C4-2B (cell line): ENCODE data around the gene CRACDL.

ENCODE experiments used
- H3K27ac ChIP-seq: fragments of 450-650 bp; 2 replicates; pipeline ENCODE4 v1.5.1; 2017
- ZFX ChIP-seq: fragments of 450-650 bp; IDR thresholded peaks from 2 replicates; pipeline ENCODE4 v1.6.1; 2017
- TF ChIP-seq, protein P1 (sequence below): fragments of 450-650 bp; conservative IDR thresholded peaks from 2 replicates; pipeline ENCODE4 v1.5.1; 2017; ENCODE audit warnings: mild to moderate bottlenecking

Gene CRACDL

DNA sequence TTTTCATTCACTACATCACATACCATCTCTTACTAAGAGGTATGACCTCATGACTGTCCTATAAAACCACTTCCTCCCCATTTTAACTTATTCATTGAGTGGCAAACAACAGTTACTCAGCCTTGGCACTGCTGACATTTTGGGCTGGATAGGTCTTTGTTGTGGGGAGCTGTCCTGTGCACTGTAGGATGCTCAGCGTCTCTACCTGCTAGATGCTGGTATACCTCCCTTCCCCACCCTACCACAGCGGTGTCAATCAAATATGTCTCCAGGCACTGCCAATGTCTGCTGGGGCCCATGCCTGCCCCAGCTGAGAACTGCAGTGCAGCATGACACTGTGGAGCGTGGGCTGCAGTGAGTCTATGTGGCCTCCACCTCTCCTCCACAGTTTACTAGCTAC, 128.8 kb downstream of the CRACDL start:
- TF ChIP-seq, protein P1, sequence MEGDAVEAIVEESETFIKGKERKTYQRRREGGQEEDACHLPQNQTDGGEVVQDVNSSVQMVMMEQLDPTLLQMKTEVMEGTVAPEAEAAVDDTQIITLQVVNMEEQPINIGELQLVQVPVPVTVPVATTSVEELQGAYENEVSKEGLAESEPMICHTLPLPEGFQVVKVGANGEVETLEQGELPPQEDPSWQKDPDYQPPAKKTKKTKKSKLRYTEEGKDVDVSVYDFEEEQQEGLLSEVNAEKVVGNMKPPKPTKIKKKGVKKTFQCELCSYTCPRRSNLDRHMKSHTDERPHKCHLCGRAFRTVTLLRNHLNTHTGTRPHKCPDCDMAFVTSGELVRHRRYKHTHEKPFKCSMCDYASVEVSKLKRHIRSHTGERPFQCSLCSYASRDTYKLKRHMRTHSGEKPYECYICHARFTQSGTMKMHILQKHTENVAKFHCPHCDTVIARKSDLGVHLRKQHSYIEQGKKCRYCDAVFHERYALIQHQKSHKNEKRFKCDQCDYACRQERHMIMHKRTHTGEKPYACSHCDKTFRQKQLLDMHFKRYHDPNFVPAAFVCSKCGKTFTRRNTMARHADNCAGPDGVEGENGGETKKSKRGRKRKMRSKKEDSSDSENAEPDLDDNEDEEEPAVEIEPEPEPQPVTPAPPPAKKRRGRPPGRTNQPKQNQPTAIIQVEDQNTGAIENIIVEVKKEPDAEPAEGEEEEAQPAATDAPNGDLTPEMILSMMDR, result no peak
- TF ChIP-seq ZFX, result no peak
- no peak overlapping the region for H3K27ac ChIP-seq

DNA sequence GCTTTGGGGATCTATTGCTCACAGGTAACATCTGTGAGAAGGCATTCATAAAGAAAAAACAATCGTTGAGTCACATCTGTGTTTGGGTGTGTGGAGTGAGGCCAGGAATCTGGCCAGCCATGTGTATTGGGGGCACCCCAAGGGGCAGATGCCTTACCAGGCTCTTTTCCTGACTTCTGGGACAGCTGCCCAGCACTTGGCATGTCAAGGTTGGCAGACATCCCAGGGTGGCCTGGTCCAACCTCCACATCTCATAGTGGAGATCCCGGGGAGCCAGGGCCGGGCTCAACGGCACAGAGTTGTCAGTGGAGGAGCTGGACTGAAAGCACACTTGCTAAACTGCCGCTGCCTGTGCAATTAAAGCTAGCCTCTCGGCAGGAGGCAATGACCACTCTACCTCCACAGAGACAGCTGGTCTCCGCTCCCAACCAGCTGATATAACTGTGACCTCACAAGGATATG, 129.8 kb downstream of the CRACDL start:
- TF ChIP-seq, protein P1, result no peak
- no peak for TF ChIP-seq ZFX
- no peak overlapping the region for H3K27ac ChIP-seq

DNA sequence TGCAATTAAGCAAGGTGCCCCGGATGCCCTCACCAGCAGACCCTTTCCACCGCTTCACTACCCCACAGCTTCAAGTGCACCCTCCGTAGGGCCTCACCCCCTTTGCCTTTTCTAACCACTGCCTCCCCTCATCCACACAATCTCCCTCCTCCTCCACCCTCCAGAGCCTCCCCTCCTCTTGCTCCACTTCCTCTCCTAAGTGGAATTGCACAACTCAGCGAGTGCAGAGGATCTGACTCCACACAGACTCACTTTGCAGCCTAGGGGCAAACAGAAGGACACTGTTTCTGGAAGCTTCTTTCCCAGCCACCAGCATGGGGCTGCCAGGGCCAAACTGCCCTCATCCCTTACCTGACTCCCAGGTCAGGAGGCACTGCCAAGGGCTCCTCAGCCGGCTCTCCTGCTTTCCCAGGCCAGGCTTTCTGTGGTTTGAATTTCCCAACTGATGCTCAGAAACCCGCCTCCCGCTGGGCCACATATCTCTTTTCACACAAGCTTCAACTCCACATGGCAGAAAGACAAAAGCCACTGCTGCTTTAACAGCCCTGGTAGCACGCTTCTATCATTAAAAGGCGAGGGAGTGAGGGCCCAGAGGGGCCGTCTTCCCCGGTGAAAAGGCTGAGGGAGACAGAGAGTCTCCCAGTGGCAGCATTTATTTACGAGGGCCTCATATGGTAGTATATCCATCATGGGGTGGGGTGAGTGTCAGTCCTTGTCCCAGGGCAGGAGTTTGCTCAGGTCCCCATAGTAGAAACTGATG, 130.4 kb downstream of the CRACDL start:
- TF ChIP-seq ZFX, result no peak
- TF ChIP-seq, protein P1, result no peak
- H3K27ac ChIP-seq, result no peak overlapping the region

DNA sequence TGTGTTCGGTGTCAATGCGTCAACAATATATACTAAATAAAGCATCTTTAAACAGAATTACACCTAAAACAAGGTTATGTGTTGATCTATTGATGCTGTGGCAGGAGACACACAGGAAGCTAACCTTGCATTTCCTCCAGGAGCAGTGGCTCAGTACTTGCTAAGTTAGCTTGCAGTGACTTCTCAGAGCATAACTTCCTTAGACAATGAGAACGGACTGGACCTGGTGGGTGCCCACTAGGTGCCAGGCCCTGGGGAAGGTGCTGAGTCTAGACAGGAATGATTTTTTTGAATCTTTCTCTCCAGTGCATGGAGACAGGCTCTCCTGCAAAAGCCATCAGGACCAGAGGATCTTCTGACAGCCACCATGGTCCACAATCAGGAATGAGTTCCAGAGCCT, 131.3 kb downstream of the CRACDL start:
- TF ChIP-seq ZFX, result no peak
- TF ChIP-seq, protein P1, result no peak
- no peak overlapping the region for H3K27ac ChIP-seq

DNA sequence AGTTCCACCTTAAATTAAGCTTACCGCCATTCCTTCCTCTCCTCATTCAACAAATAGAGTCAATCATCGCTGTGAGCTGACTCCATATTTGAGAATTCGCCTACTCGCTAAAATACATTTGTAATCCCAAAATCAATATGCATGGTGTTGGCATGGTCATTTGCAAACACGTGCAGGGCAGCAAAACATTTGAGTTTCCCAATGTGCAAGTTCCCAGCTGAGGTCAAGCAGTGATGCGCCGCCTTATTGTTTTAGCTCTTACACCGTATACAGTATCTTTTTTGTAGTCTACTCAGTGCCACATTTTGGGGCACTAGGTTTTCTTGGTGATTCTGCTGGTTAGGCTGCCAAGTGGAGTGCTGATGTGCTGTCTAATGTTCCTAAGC, 131.8 kb downstream of the CRACDL start:
- no peak overlapping the region for H3K27ac ChIP-seq
- TF ChIP-seq, protein P1, result no peak
- no peak for TF ChIP-seq ZFX

DNA sequence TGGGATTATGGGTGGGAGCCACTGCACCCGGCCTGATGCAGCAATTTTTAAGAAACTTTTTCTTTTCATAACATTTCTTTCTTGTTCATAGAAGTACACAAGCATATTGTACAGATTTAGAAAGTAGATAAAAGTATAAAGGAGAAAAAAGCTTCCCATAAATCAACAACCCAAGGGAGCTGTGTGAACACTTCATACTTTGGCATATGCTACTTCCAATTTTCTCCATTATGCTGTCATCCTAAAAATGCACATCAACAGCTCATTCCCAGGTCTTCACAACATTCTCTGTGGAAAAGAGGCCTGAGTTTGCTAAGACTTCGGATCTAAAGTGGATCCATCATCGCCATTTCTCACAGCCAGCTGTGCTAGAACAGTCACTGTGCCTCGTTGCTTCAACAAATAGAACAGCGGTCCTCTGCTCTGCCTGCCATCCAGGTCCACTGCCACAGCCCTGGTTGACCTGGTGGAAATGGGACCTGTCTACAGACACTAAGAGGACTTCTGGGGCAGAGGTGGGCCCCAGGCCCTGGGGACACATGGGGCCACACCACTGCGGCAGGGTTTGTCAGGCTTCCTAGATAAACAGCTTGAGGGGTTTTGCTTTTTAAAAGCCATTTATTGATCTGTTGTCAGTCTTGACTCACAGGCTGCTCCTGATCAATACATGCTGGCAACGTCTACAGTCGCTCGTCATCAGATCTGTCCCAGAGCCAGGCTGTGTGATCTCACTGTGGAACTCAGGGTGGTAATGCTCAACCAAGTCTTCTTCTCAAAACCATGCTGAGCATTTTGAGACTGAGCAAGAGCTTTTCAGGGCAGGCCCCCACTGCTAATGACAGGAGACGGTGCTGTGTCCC, 132.4 kb downstream of the CRACDL start:
- H3K27ac ChIP-seq, result no peak overlapping the region
- TF ChIP-seq, protein P1, result no peak
- no peak for TF ChIP-seq ZFX

DNA sequence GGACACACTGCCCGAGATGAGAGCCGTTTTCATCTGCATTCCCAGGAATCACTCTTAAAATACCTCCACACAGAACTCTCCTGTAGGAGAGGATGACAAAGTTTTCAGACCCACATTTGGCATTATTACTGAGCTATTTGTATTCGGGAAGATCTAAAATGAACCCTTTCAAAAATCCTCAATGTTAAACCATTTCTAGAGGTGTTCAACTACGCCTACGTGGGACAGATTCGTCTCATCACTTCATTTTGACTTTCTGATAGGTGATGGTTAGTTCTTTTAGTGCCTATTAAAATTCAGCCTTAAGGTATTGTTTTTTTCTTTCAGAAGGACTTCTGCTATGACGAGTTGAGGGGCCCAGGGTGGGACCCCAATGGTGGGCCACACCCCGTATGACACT, 133.7 kb downstream of the CRACDL start:
- H3K27ac ChIP-seq, result no peak overlapping the region
- TF ChIP-seq ZFX, result no peak
- TF ChIP-seq, protein P1, result no peak
